Sigmoid colon (tissue), 4 donors: ENCODE data around the gene CLPSL2.

ENCODE experiments used
- CTCF ChIP-seq, 4 experiments: fragments of 450-650 bp in 3 of 4; fragments of 200-600 bp in 1 of 4; IDR thresholded peaks; one replicate each; pipeline ENCODE4 v1.5.1; 2016 to 2019; ENCODE audit warnings: antibody characterized with exemption in 4 of 4, mild to moderate bottlenecking in 3 of 4, moderate library complexity in 2 of 4
- EP300 ChIP-seq, 4 donors: sonication (generic); formaldehyde crosslinking; IDR thresholded peaks; one replicate each; pipeline ENCODE4 v1.6.1; 2017; ENCODE audit warnings: antibody characterized with exemption in 4 of 4
- POLR2A ChIP-seq, 2 donors: fragments of 450-650 bp; IDR thresholded peaks; one replicate each; pipeline ENCODE4 v1.6.1; 2016; ENCODE audit warnings: antibody characterized with exemption in 2 of 2, mild to moderate bottlenecking in 2 of 2, moderate library complexity in 2 of 2

- TF ChIP-seq EP300 (IDR thresholded peaks at IDR 0.05) (no peak), POLR2A (IDR thresholded peaks at IDR 0.05) (no peak), CTCF (IDR thresholded peaks at IDR 0.05) (no peak)
Observed at GRCh38 chr6:35784200-35784599, 7.8 kb downstream of the CLPSL2 start.
